ENCODE results near the gene CENPE. TPM values are rescaled to one million over a fixed set of nuclear protein-coding genes. Genes with fewer than 3 reads are reported as not detected.

Gene CENPE
- total RNA-seq, 1 experiment from 2014 or later = 38.1 TPM

DNA sequence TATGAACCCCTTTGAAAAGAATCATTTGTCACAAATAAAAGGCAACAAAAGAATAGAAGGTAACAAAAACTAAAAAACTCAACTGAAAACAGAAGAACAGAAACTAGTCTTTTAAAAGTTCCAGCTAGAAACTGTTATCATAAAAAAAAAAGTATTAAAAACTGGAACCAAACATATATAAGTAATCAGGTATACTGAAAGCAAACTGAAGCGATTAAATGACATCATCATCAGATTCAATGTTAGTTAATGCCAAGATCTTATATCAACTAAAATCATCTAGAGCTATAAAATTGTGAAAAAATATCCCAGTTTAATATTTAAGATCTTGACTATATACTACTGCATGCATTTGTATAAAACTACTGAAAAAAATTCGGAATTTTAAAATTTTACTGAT lies 36.0 kb downstream of the CENPE start:
- no peak overlapping the region for H3K56ac ChIP-seq (ENCODE audit: insufficient read length, low read depth, low read length)
- H3K23me2 ChIP-seq (ENCODE audit: insufficient read length, low read depth, low read length, poor library complexity, severe bottlenecking) = no peaks in the 10 kb centered on the region
- H3K4me3 Mint-ChIP-seq = no peak overlapping the region
- H2BK120ac ChIP-seq (ENCODE audit: low read depth, low read length, poor library complexity, severe bottlenecking) = no peak overlapping the region
- no peak overlapping the region for H3T11ph ChIP-seq (ENCODE audit: low read length)
- no peak overlapping the region for H3K27ac ChIP-seq (ENCODE audit: insufficient read length, low read depth, low read length)
- peaks cover 12 to 49% (median 47%) of the 10 kb centered on the region in 3 experiments; a peak in 6 of 7 replicates for H3K36me3 Mint-ChIP-seq (ENCODE audit: insufficient read depth in 1 of 3, low read depth in 3 of 3)
- H2BK12ac ChIP-seq (ENCODE audit: insufficient read length, low read depth, low read length) = no peak overlapping the region
- no peak overlapping the region for H4K5ac ChIP-seq (ENCODE audit: insufficient read length, low read depth, low read length)
- no peak overlapping the region for H4K8ac ChIP-seq (replicated peaks; ENCODE audit: insufficient read length, low read depth, low read length)
- H2BK5ac ChIP-seq (ENCODE audit: insufficient read length, low read length) = no peak overlapping the region
- no peak overlapping the region for H3K9ac ChIP-seq (ENCODE audit: extremely low read depth, insufficient read length, low read length)
- H3K9me3 ChIP-seq (ENCODE audit: control insufficient read depth, low read depth, low read length) = no peaks in the 10 kb centered on the region
- no peaks in the 10 kb centered on the region for H3K79me1 ChIP-seq (ENCODE audit: insufficient read depth, low read depth, low read length, poor library complexity, severe bottlenecking)
- no peak overlapping the region for H2AK5ac ChIP-seq (ENCODE audit: insufficient read length, low read length)
- H2BK15ac ChIP-seq (ENCODE audit: low read depth, low read length) = no peak overlapping the region
- H2BK20ac ChIP-seq (ENCODE audit: low read depth, low read length, poor library complexity, severe bottlenecking) = no peak overlapping the region
- no CpG with 5 or more reads among the region's 2 CpGs for WGBS (ENCODE audit: extremely low coverage, insufficient read length, low lambda C conversion rate)
- no peak overlapping the region for H2AFZ ChIP-seq (ENCODE audit: low read length)
- DNase-seq = no peak
- H3K18ac ChIP-seq (ENCODE audit: insufficient read length, low read depth, low read length) = no peak overlapping the region
- no peaks in the 10 kb centered on the region for H3K27me3 Mint-ChIP-seq (ENCODE audit: low read depth)
- H3K9me3 Mint-ChIP-seq = no peaks in the 10 kb centered on the region
- no peak overlapping the region for H3K4me2 ChIP-seq (ENCODE audit: insufficient read depth, insufficient read length, low read length)
- no peaks in the 10 kb centered on the region for H3K27me3 ChIP-seq (ENCODE audit: insufficient read depth, low read length)
- no peaks in the 10 kb centered on the region for H3K79me2 ChIP-seq (ENCODE audit: insufficient read depth, low read length)
- H4K91ac ChIP-seq (ENCODE audit: insufficient read length, low read depth, low read length) = no peak overlapping the region
- H3K14ac ChIP-seq (ENCODE audit: insufficient read depth, low read length) = no peak overlapping the region
- H3K4me1 ChIP-seq (ENCODE audit: insufficient read depth, low read length) = no peaks in the 10 kb centered on the region
- H4K20me1 ChIP-seq (ENCODE audit: control insufficient read depth, insufficient read depth, insufficient read length) = no peaks in the 10 kb centered on the region
- TF ChIP-seq, protein P1, sequence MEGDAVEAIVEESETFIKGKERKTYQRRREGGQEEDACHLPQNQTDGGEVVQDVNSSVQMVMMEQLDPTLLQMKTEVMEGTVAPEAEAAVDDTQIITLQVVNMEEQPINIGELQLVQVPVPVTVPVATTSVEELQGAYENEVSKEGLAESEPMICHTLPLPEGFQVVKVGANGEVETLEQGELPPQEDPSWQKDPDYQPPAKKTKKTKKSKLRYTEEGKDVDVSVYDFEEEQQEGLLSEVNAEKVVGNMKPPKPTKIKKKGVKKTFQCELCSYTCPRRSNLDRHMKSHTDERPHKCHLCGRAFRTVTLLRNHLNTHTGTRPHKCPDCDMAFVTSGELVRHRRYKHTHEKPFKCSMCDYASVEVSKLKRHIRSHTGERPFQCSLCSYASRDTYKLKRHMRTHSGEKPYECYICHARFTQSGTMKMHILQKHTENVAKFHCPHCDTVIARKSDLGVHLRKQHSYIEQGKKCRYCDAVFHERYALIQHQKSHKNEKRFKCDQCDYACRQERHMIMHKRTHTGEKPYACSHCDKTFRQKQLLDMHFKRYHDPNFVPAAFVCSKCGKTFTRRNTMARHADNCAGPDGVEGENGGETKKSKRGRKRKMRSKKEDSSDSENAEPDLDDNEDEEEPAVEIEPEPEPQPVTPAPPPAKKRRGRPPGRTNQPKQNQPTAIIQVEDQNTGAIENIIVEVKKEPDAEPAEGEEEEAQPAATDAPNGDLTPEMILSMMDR (conservative IDR thresholded peaks at IDR 0.05) = no peak
- H3K27ac Mint-ChIP-seq = no peak overlapping the region
- H3K23ac ChIP-seq (ENCODE audit: insufficient read length, low read depth, low read length) = no peak overlapping the region
- no peaks in the 10 kb centered on the region for H3K4me1 Mint-ChIP-seq
- H3K4ac ChIP-seq (ENCODE audit: low read depth, low read length) = no peak overlapping the region

Data from H9 (cell line).